ENCODE results near the gene HOXB3. TPM values are rescaled to one million over a fixed set of nuclear protein-coding genes. Genes with fewer than 3 reads are reported as not detected.

The HOXB3 gene
- total RNA-seq, 1 experiment from 2014 or later: 6.0 TPM

DNA sequence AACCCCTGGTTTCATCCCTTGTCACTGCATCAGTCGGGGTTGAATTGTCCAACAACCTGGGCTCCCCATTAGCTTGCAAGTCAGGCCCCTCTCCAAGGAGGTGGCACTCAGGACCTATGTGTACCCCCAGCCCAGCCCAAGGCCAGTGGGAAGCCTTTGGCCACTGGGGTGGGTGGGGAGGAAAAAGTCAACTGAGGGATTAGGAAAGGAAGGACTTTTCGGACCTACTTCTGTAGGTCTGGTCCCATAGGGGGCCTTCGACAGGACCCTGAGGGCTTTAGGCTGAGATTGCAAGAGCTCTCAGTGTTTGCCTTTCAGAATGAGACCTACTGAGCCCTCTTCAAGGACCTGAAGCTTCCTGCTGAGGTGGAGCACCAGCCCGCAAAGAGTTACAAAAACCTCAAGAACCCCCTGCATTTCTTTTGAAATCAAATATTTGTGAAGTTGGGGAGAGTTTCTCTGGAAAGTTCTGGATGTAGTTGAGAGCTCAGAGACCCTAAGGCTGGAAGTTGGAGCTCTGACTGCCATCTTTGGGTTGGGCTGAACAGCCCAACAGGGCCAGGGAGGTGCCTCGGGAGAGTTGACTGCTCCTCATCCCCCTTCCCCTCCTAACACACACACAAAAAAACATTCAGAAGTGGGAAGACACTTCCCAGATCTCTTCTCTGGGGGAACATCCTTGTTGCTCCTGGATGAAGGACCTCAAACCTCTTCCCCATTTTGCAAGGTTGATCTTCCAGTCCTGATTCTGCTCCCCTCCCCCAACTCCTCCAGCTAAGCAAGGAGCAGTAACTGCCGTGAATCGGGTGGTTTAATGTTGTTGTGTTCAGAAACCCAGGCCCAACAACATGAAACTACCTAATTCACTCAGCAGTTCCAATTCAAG, 41.9 kb upstream of the HOXB3 start:
- ATAC-seq (no peak), DNase-seq (no peak)
- BruUV-seq (replicated peaks): no TSS peak
- H3K4me3 ChIP-seq (ENCODE audit: low read length): no peak overlapping the region
- no peak overlapping the region for H3K9ac ChIP-seq (ENCODE audit: low read length)
- H3K27ac ChIP-seq (ENCODE audit: low read length): no peak overlapping the region
- H3K9me3 ChIP-seq (ENCODE audit: low read length): no peaks in the 10 kb centered on the region
- no peaks in the 10 kb centered on the region for H4K20me1 ChIP-seq (ENCODE audit: low read length)
- no peaks in the 10 kb centered on the region for H3K36me3 ChIP-seq (ENCODE audit: low read depth, low read length)
- no peaks in the 10 kb centered on the region for H3K9me2 ChIP-seq (replicated peaks; ENCODE audit: low read length)
- peaks cover 8% of the 10 kb centered on the region for H3K4me1 ChIP-seq (ENCODE audit: insufficient read depth, low read length)
- no peaks in the 10 kb centered on the region for H3F3A ChIP-seq (ENCODE audit: low read length, unreplicated experiment)
- H3K79me2 ChIP-seq (ENCODE audit: low read length): no peaks in the 10 kb centered on the region
- intact Hi-C loops (cut with micrococcal nuclease): no loop called here
- H2AFZ ChIP-seq (ENCODE audit: low read length): no peak overlapping the region
- TF ChIP-seq, protein P1, sequence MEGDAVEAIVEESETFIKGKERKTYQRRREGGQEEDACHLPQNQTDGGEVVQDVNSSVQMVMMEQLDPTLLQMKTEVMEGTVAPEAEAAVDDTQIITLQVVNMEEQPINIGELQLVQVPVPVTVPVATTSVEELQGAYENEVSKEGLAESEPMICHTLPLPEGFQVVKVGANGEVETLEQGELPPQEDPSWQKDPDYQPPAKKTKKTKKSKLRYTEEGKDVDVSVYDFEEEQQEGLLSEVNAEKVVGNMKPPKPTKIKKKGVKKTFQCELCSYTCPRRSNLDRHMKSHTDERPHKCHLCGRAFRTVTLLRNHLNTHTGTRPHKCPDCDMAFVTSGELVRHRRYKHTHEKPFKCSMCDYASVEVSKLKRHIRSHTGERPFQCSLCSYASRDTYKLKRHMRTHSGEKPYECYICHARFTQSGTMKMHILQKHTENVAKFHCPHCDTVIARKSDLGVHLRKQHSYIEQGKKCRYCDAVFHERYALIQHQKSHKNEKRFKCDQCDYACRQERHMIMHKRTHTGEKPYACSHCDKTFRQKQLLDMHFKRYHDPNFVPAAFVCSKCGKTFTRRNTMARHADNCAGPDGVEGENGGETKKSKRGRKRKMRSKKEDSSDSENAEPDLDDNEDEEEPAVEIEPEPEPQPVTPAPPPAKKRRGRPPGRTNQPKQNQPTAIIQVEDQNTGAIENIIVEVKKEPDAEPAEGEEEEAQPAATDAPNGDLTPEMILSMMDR (conservative IDR thresholded peaks at IDR 0.05; ENCODE audit: low read depth, low read length): no peak
- no peak for TF ChIP-seq EZH2phosphoT487 (IDR thresholded peaks at IDR 0.05; ENCODE audit: borderline replicate concordance, low read length)
- no peak for TF ChIP-seq EZH2 (IDR thresholded peaks at IDR 0.05; ENCODE audit: low read length, unreplicated experiment)
- CTCF ChIA-PET: no interaction called here
- H3K4me2 ChIP-seq (ENCODE audit: low read length): no peak overlapping the region
- peaks cover 54% of the 10 kb centered on the region for H3K27me3 ChIP-seq (ENCODE audit: low read length)
- POLR2A ChIA-PET (ENCODE audit: unreplicated experiment): no interaction called here

- TF ChIP-seq EZH2phosphoT487 (IDR thresholded peaks at IDR 0.05; ENCODE audit: borderline replicate concordance, low read length) (no peak), EZH2 (IDR thresholded peaks at IDR 0.05; ENCODE audit: low read length, unreplicated experiment) (no peak)
- TF ChIP-seq, protein P1 (conservative IDR thresholded peaks at IDR 0.05; ENCODE audit: low read depth, low read length): no peak
- ChIA-PET POLR2A (ENCODE audit: unreplicated experiment) (no interaction called here), CTCF (no interaction called here)
- H3F3A ChIP-seq (ENCODE audit: low read length, unreplicated experiment): no peaks in the 10 kb centered on the region
- no peaks in the 10 kb centered on the region for H3K79me2 ChIP-seq (ENCODE audit: low read length)
- H2AFZ ChIP-seq (ENCODE audit: low read length): no peak overlapping the region
- no TSS peak for BruUV-seq (replicated peaks)
- no peak for ATAC-seq
- intact Hi-C loops (cut with micrococcal nuclease): no loop called here
- H3K9ac ChIP-seq (ENCODE audit: low read length): no peak overlapping the region
- H3K27ac ChIP-seq (ENCODE audit: low read length): no peak overlapping the region
- no peaks in the 10 kb centered on the region for H3K9me2 ChIP-seq (replicated peaks; ENCODE audit: low read length)
- no peak overlapping the region for H3K4me2 ChIP-seq (ENCODE audit: low read length)
- H3K27me3 ChIP-seq (ENCODE audit: low read length): peaks cover 59% of the 10 kb centered on the region
- H3K9me3 ChIP-seq (ENCODE audit: low read length): no peaks in the 10 kb centered on the region
- H3K4me1 ChIP-seq (ENCODE audit: insufficient read depth, low read length): peaks cover 11% of the 10 kb centered on the region
- no peak for DNase-seq
- H3K4me3 ChIP-seq (ENCODE audit: low read length): no peak overlapping the region
- H4K20me1 ChIP-seq (ENCODE audit: low read length): no peaks in the 10 kb centered on the region
- H3K36me3 ChIP-seq (ENCODE audit: low read depth, low read length): no peaks in the 10 kb centered on the region
Measured at GRCh38 chr17:48630925-48631692, 41.1 kb upstream of the HOXB3 start.
